ENCODE data around the gene NBR1. TPM values are rescaled to one million over a fixed set of nuclear protein-coding genes. Genes with fewer than 3 reads are reported as not detected.

Gene NBR1
- total RNA-seq, 3 donors from 2014 or later, result 116 to 164 (median 119) TPM

Other genes starting within 250 kb of the NBR1 start
- gene AARSD1, start 206.8 kb upstream of the NBR1 start, total RNA-seq, result 10 to 100 TPM; 25.9 to 30.7 (median 29.4) TPM
- gene PTGES3L, start 191.1 kb upstream of the NBR1 start, total RNA-seq, result 1 to 10 TPM; 3.8 to 5.5 (median 4.4) TPM
- gene RUNDC1, start 190.6 kb upstream of the NBR1 start, total RNA-seq, result 10 to 100 TPM; 22.2 to 27.0 (median 26.2) TPM
- gene RPL27, start 172.8 kb upstream of the NBR1 start, total RNA-seq, result 100 to 1,000 TPM; 459 to 804 (median 648) TPM
- gene IFI35, start 164.4 kb upstream of the NBR1 start, total RNA-seq, result 10 to 100 TPM; 39.2 to 58.2 (median 39.3) TPM
- 100 to 1,000 TPM in 1 of 3 donors, 10 to 100 TPM in 2; 35.2 to 142 (median 48.7) TPM for gene VAT1, start 148.8 kb upstream of the NBR1 start, total RNA-seq
- 1 to 10 TPM in 1 of 3 donors, under 1 TPM in 2; 0.09 to 7.2 (median 0.51) TPM for gene RND2, start 146.0 kb upstream of the NBR1 start, total RNA-seq
- 10 to 100 TPM in 2 of 3 donors, 1 to 10 TPM in 1; 8.8 to 17.4 (median 10.3) TPM for gene BRCA1, start 45.9 kb upstream of the NBR1 start, total RNA-seq
- 10 to 100 TPM; 11.8 to 12.5 (median 12.0) TPM for gene TMEM106A, start 40.7 kb downstream of the NBR1 start, total RNA-seq
- gene CCDC200, start 57.4 kb downstream of the NBR1 start, total RNA-seq, result not detected
- 1,000 to 10,000 TPM; 3,750 to 8,379 (median 4,134) TPM for gene RNU2-1, start 62.8 kb downstream of the NBR1 start, total RNA-seq
- 10 to 100 TPM in 1 of 3 donors, 1 to 10 TPM in 2; 2.3 to 34.3 (median 3.2) TPM for gene ARL4D, start 227.8 kb downstream of the NBR1 start, total RNA-seq